Prostate gland (tissue), 2 donors: ENCODE data around the gene TP53RK. TPM values are rescaled to one million over a fixed set of nuclear protein-coding genes. Genes with fewer than 3 reads are reported as not detected.

Experiments used
- DNase-seq: peaks from one replicate; pipeline ENCODE4 v3.0.0-alpha.2; 2019; ENCODE audit warnings: low spot score
- H3K27ac ChIP-seq, 2 donors: fragments of 200-600 bp; sonication (generic); 2 replicates each; pipeline ENCODE4 v1.5.1; 2017 to 2019
- H3K27me3 ChIP-seq: fragments of 200-600 bp; sonication (generic); replicated peaks from 2 replicates; pipeline ENCODE4 v1.5.1; 2019; ENCODE audit not compliant: insufficient read depth
- H3K36me3 ChIP-seq, 2 donors: fragments of 200-600 bp; sonication (generic); 1 replicate in 1 of 2; 2 replicates in 1 of 2; pipeline versions ENCODE4 v1.5.1 to v1.8.1; 2017 to 2019
- H3K4me1 ChIP-seq: fragments of 200-600 bp; sonication (generic); replicated peaks from 2 replicates; pipeline ENCODE4 v1.5.1; 2019
- H3K4me3 ChIP-seq, 2 donors: fragments of 200-600 bp; sonication (generic); 2 replicates each; pipeline ENCODE4 v1.5.1; 2017 to 2019
- H3K9me3 ChIP-seq: fragments of 200-600 bp; sonication (generic); 2 replicates; pipeline ENCODE4 v1.5.1; 2017
- CTCF ChIP-seq, 4 experiments: fragments of 200-600 bp in 2 of 4; fragments of 450-650 bp in 2 of 4; sonication (generic) in 2 of 4; IDR thresholded peaks; 1 replicate in 3 of 4; 2 replicates in 1 of 4; pipeline ENCODE4 v1.5.1; 2016 to 2019; ENCODE audit warnings: antibody characterized with exemption in 4 of 4, mild to moderate bottlenecking in 2 of 4, moderate library complexity in 2 of 4
- POLR2A ChIP-seq: fragments of 450-650 bp; IDR thresholded peaks from one replicate; pipeline ENCODE4 v1.6.1; 2016; ENCODE audit warnings: antibody characterized with exemption, mild to moderate bottlenecking
- POLR2AphosphoS5 ChIP-seq: sonication (generic); formaldehyde crosslinking; IDR thresholded peaks from one replicate; pipeline ENCODE4 v1.6.1; 2017; ENCODE audit warnings: antibody characterized with exemption
- WGBS: methylation state at CpG from one replicate; pipeline ENCODE4 v1.1.5; 2018; 5-methylcytosine and 5-hydroxymethylcytosine counted together
- intact Hi-C: fragments of 100-400 bp; cut with DNase I; formaldehyde crosslinking; loops from one replicate; pipeline ENCODE4 v1.14.2; 2022
- total RNA-seq, 2 donors: library from RNA; depleted of rRNA; stranded (reverse); fragments of >200 nt; gene quantifications; one replicate each; pipeline ENCODE4 v1.1.0, GENCODE V29; 2016

The TP53RK gene
- total RNA-seq, 2 donors from 2014 or later = 23.2 to 29.6 TPM

GRCh38 chr20:46674253-46675083, 14.8 kb downstream of the TP53RK start:
- no peaks in the 10 kb centered on the region for H3K27me3 ChIP-seq
- H3K36me3 ChIP-seq = no peaks in the 10 kb centered on the region
- no peak for DNase-seq
- no peak for TF ChIP-seq POLR2AphosphoS5
- no peak for TF ChIP-seq CTCF (IDR thresholded peaks at IDR 0.05)
- no peak for TF ChIP-seq POLR2A
- H3K27ac ChIP-seq = no peak overlapping the region
- intact Hi-C loops = no loop called here
- no peaks in the 10 kb centered on the region for H3K4me1 ChIP-seq
- WGBS = 60% methylated on average over 14 of the region's 14 CpGs
- H3K9me3 ChIP-seq = no peaks in the 10 kb centered on the region
- H3K4me3 ChIP-seq = no peak overlapping the region

GRCh38 chr20:46673394-46674252, 15.6 kb downstream of the TP53RK start:
- no peak overlapping the region for H3K27ac ChIP-seq
- no peak overlapping the region for H3K4me3 ChIP-seq
- 76% methylated on average over 11 of the region's 11 CpGs for WGBS
- intact Hi-C loops = no loop called here
- H3K36me3 ChIP-seq = no peaks in the 10 kb centered on the region
- DNase-seq = no peak
- TF ChIP-seq POLR2AphosphoS5 (no peak), POLR2A (no peak), CTCF (IDR thresholded peaks at IDR 0.05) (no peak)
- no peaks in the 10 kb centered on the region for H3K4me1 ChIP-seq
- H3K9me3 ChIP-seq = no peaks in the 10 kb centered on the region
- H3K27me3 ChIP-seq = no peaks in the 10 kb centered on the region

GRCh38 chr20:46672543-46673148, 16.6 kb downstream of the TP53RK start:
- over 99% methylated on average over 5 of the region's 5 CpGs for WGBS
- H3K27ac ChIP-seq = no peak overlapping the region
- no peaks in the 10 kb centered on the region for H3K27me3 ChIP-seq
- no peaks in the 10 kb centered on the region for H3K9me3 ChIP-seq
- no peaks in the 10 kb centered on the region for H3K4me1 ChIP-seq
- intact Hi-C loops = no loop called here
- TF ChIP-seq POLR2A = no peak
- TF ChIP-seq CTCF (IDR thresholded peaks at IDR 0.05) = no peak
- TF ChIP-seq POLR2AphosphoS5 = no peak
- no peaks in the 10 kb centered on the region for H3K36me3 ChIP-seq
- DNase-seq = no peak
- no peak overlapping the region for H3K4me3 ChIP-seq

- no peak for TF ChIP-seq POLR2A
- TF ChIP-seq CTCF (IDR thresholded peaks at IDR 0.05) = no peak
- no peak for TF ChIP-seq POLR2AphosphoS5
- Histone ChIP-seq H3K27ac (no peak overlapping the region), H3K4me1 (no peaks in the 10 kb centered on the region), H3K36me3 (no peaks in the 10 kb centered on the region), H3K4me3 (no peak overlapping the region), H3K9me3 (no peaks in the 10 kb centered on the region), H3K27me3 (no peaks in the 10 kb centered on the region)
- no peak for DNase-seq
- intact Hi-C loops = no loop called here
- 97% methylated on average over 3 of the region's 3 CpGs for WGBS
Observed at GRCh38 chr20:46671866-46672542, 17.2 kb downstream of the TP53RK start.
